ENCODE measurements around the gene PI16.

The PI16 gene

GRCh38 chr6:36999751-37000125, 45.2 kb downstream of the PI16 start:
- no peak for DNase-seq (ENCODE audit: low read depth)
- no peak overlapping the region for H3K4me3 ChIP-seq (ENCODE audit: low read length)
- no peak for TF ChIP-seq CTCF (IDR thresholded peaks at IDR 0.05; ENCODE audit: insufficient read depth, low read depth, low read length, missing control alignments)

- TF ChIP-seq CTCF (IDR thresholded peaks at IDR 0.05; ENCODE audit: insufficient read depth, low read depth, low read length, missing control alignments) = no peak
These were observed 49.8 kb downstream of the PI16 start for GRCh38 chr6:37004044-37004980.

GRCh38 chr6:37005061-37005810, 50.7 kb downstream of the PI16 start, which contains the start of gene FGD2:
FGD2 (plus strand) TSS chr6:37005655; CDS start chr6:37005818, 163 bp downstream.
- no peak for TF ChIP-seq CTCF (IDR thresholded peaks at IDR 0.05; ENCODE audit: insufficient read depth, low read depth, low read length, missing control alignments)
- H3K4me3 ChIP-seq (ENCODE audit: low read length) = no peak within 1 kb of the TSS

More at GRCh38 chr6:37004044-37004980, 49.8 kb downstream of the PI16 start:
- no peak overlapping the region for H3K4me3 ChIP-seq (ENCODE audit: low read length)
- DNase-seq (ENCODE audit: low read depth) = no peak

GRCh38 chr6:37005827-37006567, 51.5 kb downstream of the PI16 start:
- no peak for DNase-seq (ENCODE audit: low read depth)
- H3K4me3 ChIP-seq (ENCODE audit: low read length) = no peak overlapping the region
- TF ChIP-seq CTCF (IDR thresholded peaks at IDR 0.05; ENCODE audit: insufficient read depth, low read depth, low read length, missing control alignments) = no peak

More at GRCh38 chr6:37005061-37005810, 50.7 kb downstream of the PI16 start, which contains the start of gene FGD2:
- DNase-seq (ENCODE audit: low read depth) = no peak

- H3K4me3 ChIP-seq (ENCODE audit: low read length) = no peak overlapping the region
- TF ChIP-seq CTCF (IDR thresholded peaks at IDR 0.05; ENCODE audit: insufficient read depth, low read depth, low read length, missing control alignments) = no peak
- no peak for DNase-seq (ENCODE audit: low read depth)
These were observed 52.3 kb downstream of the PI16 start for GRCh38 chr6:37006793-37007339.

- TF ChIP-seq CTCF (IDR thresholded peaks at IDR 0.05; ENCODE audit: insufficient read depth, low read depth, low read length, missing control alignments) = no peak
- no peak overlapping the region for H3K4me3 ChIP-seq (ENCODE audit: low read length)
- no peak for DNase-seq (ENCODE audit: low read depth)
These were observed 53.0 kb downstream of the PI16 start for GRCh38 chr6:37007340-37008043.

Data from epithelial cell of esophagus (primary cell).